ENCODE data around the gene NEXN.
"Not testable (repeated sequence)": the region's sequence is repeated elsewhere in the genome, so short reads cannot be mapped to it uniquely, and the experiment has no call there.

NEXN gene

DNA sequence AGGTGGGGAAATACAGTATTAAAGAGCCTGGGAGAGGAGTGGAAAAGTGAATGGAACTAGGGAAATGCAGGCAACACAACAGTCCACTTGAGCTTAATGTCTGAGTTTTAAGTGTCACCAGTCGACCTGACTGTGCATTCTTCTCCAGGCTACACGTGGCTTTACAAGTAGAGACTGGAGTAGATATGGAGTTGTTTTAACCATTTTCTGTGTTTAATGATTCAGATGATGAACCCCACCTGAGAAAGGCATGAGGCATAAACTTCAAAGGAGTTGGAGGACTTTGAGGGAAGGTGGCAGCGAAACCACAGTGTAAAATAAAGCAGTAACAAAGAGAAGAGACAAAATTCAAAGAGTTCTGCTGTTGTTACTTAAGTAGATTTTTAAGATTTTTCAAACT lies 77.9 kb downstream of the NEXN start:
- DNase-seq (ENCODE audit: low read depth), result no peak

DNA sequence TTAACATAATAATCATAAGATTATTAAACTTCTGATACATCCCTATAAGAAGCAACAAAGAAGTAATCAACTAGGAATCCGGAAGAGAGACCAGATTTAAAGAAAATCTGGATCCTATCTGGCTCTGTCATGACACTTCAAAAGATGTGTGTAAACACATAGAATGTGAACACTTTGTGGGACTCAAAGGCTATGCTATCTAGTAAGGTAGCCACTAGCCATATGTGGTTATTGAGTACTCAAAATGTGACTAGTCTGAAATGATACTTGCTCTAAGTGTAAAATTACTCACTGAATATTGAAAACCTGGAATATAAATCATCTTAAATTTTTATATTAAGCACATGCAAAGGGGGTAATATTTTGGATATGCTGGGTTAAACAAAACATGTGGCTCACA lies 81.8 kb downstream of the NEXN start:
- DNase-seq (ENCODE audit: low read depth), result no peak

DNA sequence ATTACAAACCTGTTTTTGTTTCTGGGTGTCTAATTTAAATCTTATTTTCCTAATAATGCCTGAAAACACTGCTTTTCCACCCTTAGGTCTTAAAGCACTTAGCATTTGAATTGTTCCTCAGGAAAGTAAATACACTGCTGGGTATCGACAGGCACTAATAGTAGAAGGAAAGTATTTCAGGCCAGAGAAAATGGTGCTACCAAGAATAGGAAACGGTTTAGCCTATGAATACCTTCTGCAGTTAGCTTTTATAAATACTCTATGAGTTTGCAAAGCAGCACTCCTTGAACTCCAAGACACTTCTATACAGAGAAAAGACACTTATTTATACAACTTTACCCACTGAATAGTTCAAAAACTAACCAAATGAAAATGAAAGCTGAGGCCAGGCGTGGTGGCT lies 83.7 kb downstream of the NEXN start:
- DNase-seq (ENCODE audit: low read depth), result no peak

DNA sequence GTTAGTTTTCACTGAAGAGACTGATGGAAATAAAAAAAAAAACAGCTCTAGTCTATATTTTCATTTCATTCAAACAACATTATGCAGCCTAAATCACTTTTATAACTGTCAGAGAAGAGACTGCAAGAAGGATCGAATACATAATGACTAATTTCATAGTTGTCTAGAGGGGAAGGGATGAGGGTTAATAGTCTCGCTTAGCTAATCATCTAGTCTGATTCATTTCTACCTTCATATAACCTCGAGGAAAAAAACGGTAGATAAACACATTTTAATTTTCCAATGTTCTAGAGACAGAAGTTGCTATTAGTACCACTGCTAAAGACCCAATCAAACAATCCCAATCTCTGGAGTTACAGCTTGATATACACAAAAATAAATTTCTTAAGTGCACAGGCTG lies 87.0 kb downstream of the NEXN start:
- DNase-seq (ENCODE audit: low read depth), result no peak

DNA sequence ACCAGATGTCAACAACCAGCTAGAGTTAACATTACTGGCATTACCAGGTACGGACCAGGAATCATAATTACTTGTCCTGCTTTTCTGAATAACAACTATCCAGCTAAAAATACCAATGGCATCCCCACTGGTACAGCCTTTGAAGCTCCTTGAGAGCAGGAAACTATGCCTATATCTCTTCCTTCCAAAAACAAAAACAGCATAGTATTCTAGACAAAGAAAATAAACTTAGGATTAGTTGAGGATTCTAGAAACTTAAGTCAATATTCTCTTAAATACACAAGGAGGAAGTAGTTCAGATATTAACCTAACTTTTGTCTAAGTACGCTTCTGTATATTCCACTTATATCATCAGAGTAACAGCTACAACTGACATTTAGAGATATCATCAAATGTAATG lies 87.5 kb downstream of the NEXN start:
- DNase-seq (ENCODE audit: low read depth), result no peak

DNA sequence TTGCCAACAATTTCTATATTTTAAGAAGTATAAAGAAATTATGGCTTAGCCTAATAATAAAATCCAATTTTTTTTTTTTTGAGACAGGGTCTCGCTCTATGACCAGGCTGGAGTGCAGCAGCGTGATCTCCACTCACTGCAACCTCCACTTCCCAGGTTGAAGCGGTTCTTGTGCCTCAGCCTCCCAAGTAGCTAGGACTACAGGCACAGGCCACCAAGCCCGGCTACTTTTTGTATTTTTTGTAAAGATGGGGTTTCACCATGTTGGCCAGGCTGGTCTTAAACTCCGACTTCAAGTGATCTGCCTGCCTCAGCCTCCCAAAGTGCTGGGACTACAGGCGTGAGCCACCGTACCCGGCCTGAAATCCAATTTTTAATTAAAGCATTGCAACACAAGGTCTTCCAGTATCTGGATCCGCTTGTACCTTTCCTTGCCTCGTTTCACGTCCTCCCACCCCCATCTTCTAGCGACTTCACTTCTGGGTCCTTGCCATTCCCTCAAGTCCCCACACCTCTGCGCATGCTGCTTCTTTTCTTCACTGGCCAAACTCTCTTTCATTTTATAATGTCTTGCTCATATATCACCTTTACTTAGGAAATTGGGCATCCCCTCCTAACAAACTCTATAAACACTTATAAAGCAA lies 88.1 kb downstream of the NEXN start:
- DNase-seq (ENCODE audit: low read depth), result no peak

DNA sequence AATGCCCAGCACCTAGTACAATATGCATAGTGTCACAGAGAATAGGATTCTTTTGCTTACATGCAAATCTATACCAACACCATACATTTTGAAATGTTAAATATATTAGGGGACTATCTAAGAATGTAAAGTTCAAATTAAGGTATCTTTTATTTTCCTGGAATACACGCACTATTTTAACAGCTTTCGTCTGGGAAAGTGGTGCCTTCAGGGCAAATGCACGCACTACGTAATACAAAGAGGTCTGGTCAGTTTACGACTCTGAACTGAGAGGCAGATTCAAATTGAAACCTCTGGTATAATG lies 89.5 kb downstream of the NEXN start:
- DNase-seq (ENCODE audit: low read depth), result no peak

DNA sequence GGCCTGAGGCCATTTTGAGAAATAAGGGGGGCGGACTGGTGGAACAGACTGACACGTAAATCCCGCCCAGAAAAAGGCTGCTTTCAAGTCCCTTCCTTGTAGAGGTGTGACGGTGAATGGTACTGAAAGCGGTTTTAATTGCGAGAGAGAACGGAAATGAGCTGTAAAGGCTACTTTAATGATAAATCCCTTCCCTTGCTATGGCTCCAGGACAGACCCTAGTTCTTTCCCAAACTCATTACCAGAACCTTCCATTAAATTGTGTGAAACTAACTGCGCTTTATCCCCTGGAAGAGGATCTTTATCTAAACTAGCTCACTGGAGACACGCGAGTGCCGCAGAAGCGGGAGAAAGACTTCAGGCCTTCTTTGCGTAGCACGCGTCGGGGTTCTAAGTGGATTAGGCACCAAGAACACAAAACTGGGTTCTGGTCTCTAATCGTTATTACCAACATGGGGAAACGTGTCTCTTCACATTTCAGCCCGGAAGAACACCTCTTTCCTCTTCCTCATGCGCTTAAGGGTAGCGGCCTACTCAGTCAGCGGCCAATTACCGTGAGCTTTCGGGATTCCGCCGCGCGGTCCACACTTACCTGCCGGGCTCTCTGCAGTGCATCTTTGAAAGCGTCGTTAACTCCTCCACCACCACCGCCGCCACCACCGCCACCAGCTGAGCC lies 90.0 kb downstream of the NEXN start:
- peak; percentile 54 for DNase-seq (ENCODE audit: low read depth)

DNA sequence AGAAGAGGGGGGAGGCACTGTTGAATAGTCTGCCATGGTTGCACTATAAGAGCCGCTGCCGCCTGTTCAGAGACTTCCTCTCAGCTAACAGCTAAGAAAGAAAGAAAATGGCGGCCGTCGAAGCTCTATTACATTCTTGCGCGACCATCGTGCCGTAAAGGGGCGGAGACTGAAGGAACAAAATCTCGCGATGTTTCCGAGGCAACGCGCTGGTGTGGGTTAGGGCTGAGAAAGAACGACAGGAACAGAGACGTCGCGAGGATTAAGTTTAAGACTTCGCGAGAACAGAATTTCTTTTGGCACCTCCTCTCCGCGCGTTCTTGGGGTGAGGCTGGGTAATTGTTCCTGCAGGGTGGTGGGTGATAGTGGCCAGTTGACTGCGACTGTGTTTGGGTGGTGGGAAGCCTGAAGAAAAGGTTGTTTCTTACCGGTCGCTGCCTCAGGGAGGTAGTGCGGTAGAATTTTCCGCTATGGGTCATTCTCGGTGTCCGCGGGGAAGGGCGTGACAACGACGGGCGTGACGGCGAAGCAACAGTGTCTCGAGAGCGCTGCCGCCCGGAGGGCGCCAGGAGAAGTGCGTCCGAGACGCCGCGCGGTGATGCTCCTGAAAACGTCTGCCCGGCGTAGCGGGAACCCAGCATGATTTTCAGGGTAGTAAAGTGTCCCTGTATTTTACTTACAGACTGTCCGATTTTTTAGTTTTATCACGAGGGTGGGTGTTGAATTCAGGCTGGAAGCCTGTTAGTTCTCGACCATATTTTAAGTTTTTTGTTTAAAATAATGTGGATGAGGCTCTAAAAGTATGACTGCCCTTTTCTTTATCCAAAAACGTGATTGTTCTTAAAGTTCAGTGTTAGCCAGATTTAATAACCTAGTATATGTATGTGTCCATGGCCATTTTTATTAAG lies 90.8 kb downstream of the NEXN start, which contains the start of gene FUBP1:
Gene FUBP1, minus strand, starts transcription at position 104 of the 908 bp plus-strand sequence. Its CDS starts 68 bp downstream, at position 36.
- peak; percentile 91 for DNase-seq (ENCODE audit: low read depth)

DNA sequence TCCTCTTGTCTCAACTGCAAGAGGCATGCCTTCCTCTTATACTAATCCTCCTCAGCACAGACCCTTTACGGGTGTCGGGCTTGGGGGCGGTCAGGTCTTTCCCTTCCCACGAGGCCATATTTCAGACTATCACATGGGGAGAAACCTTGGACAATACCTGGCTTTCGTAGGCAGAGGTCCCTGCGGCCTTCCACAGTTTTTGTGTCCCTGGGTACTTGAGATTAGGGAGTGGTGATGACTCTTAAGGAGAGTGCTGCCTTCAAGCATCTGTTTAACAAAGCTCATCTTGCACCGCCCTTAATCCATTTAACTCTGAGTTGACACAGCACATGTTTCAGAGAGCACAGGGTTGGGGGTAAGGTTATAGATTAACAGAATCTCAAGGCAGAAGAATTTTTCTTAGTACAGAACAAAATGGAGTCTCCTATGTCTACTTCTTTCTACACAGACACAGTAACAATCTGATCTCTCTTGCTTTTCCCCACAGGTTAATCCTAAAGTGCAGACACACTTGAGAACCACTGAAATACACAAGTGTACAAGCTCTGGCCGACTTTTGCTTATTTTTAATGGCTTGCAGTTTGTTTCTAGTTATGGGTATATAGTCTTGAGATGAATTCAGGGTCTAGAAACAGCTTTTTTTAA lies 95.0 kb downstream of the NEXN start:
- not testable (repeated sequence) for DNase-seq (ENCODE audit: low read depth)

DNA sequence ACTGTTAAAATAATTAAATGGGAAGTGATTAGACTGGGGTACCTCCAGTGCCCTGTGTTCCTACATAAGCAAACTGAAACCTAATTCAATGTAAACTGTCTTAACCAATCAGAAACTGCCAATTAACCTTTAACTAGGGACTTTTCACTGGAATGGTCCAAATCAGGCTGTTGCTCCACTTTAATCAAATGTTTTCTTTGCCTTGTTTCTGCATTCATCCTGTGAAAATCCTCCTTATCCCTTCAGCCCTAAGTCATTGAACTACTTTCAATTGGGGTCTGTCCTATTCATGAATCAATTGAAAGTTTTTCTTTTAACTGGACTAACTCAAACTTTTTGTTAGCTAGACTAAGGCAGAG lies 95.6 kb downstream of the NEXN start:
- no peak for DNase-seq (ENCODE audit: low read depth)

DNA sequence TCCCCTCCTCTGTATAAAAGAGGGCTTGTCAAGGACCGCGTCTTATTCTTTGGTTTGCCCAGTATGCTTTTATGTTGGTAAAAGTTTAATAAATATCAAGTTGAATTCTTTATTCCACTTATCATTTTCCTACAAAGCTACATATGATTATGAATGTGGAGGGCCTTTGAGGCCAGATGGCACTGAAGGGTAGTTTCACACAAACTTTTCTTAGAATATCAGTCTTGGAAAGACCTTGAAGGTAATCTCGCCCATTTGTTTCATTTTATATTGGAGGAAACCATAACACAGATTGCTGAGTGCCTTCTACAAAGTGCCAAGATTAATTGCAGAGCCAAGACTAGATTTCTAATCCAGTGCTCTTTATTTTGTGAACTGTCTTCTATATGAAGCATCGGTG lies 96.2 kb downstream of the NEXN start:
- no peak for DNase-seq (ENCODE audit: low read depth)

DNA sequence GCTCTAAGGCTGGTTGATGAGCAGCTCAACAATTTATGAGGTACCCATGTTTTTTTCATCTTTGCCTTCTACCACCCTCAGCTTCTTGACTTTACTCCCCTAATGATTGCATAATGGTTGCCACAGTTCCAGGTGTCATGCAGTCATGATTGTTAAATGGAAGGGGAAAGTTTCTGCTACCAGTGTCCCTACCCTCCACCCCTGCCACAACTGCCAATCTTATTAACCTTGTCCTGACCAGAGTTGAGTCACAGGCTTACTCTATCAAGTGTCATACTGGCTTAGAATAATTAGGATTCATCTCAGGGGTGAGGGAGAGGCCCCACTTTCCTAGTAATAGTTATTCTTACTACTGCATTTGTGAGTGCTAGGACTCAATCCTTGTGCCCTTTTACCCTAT lies 98.4 kb downstream of the NEXN start:
- DNase-seq (ENCODE audit: low read depth), result no peak

DNA sequence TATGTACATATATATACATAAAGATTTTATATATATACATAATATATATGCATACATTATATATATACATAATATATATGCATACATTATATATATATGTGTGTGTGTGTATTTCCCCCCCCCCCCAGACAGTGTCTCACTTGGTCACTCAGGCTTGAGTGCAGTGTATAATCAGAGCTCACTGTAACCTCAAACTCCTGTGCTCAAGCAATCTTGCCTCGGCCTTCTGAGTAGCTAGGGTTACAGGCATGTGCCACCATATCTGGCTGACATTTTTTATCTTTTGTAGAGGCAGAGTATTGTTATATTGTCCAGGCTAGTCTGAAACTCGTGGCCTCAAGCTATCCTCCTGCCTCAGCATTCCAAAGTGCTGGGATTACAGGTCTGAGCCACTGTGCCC lies 99.5 kb downstream of the NEXN start:
- DNase-seq (ENCODE audit: low read depth), result no peak

DNA sequence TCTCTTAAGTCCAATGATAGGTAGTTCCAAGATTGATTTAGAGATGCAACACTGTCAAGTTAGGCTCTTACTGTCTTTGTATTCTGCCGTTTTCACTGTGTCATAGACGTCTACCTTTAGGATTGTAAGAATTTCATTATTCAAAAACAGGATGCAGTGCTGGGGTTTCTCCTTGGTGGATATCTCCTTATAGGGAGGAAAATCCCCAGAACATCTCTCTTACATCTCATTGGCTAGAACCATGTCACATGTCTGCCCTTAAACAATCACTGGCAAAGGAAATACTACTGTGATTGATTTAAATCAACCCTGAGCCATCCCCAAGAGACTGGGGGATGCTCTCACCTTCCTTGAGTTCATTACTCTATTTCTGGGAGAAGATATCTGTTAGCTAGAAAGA lies 101.3 kb downstream of the NEXN start:
- no peak for DNase-seq (ENCODE audit: low read depth)

DNA sequence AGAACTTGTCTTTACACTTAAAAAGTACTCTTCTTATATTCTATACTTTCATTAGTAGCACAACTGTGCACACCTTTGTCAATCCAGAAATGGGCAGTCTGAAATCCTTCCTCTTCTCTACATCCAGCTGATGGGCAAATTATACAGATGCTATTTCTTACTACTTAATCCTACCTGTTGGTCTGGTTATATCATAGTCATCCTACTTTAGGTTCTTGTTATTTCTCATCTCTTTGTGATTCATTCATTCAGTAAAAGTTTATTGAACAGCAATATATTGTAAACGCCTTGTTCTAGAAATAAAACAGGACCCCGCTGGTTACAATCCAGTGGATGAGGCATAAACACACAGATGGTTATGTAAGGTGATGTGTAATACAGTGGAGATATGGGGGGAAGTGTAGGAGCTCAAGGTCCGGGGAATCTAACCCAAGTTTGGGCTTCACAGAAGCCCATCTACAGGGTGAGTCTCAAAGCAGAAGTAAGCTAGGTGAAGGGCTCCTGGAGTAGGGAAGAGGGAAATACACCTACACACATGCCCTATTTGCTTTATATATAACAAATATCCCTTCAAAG lies 102.3 kb downstream of the NEXN start:
- DNase-seq (ENCODE audit: low read depth), result no peak

DNA sequence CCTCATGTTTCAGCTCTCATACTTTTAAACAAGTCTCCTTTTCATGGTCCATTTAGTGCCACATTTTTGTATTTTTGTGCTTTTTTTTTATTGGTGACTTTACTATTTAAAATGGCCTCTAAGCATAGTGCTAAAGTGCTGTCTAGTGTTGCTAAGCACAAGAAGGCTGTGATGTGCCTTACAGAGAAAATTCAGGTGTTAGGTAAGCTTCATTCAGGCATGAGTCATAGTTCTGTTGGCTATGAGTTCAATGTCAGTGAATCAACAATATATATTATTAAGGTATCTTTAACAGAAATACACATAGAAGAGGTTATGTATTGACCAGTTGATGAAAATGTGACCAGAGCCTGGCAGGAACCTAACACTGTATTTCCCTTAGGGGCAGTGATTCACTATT lies 103.2 kb downstream of the NEXN start:
- no peak for DNase-seq (ENCODE audit: low read depth)

Data from stimulated activated CD8-positive, alpha-beta memory T cell treated with anti-CD3 and anti-CD28 coated beads, Interleukin-15, amount 100 ng/mL, for 1 hour (primary cell).